UCSD-AML1 (cell line): Measurements from ENCODE around the gene FOXR2.

ENCODE experiments used
- DNase-seq: peaks from one replicate; lab custom pipeline; 2025; ENCODE audit not compliant: unreplicated experiment; lab: John Stamatoyannopoulos, UW

FOXR2 gene

GRCh38 chrX:55623100-55623499 is at the start of gene FOXR2:
Gene FOXR2, plus strand, starts transcription at chrX:55623400. Its CDS starts 312 bp downstream, at chrX:55623712.
- DNase-seq, result no peak

GRCh38 chrX:55579115-55579514 is 44.1 kb upstream of the FOXR2 start:
- DNase-seq, result no peak

GRCh38 chrX:55582447-55582846 is 40.8 kb upstream of the FOXR2 start:
- DNase-seq, result no peak

DNA sequence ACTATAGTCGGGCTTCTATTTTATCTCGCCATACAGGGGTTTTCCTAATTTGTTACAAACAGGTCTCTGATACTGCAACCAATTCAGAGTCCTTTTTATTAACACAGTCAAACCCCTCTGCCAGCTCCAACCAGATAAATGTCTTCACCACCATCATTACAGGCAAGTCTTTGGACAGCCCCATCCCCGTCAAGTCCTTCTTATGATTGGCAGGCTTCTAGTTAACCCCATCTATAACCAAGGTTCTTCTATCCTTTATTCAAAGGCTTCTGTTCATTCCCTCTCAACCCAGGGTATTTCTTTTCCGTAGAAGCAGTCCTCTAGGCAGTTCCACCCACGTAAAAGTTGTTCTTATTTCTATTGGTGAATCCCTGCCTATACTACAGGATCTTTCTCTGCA is 29.9 kb upstream of the FOXR2 start:
- no peak for DNase-seq

GRCh38 chrX:55593756-55594257 is 29.4 kb upstream of the FOXR2 start:
- DNase-seq, result no peak

GRCh38 chrX:55598333-55598732 is 24.9 kb upstream of the FOXR2 start:
- no peak for DNase-seq

- no peak for DNase-seq
Observed at GRCh38 chrX:55619547-55619946, 3.7 kb upstream of the FOXR2 start.

DNA sequence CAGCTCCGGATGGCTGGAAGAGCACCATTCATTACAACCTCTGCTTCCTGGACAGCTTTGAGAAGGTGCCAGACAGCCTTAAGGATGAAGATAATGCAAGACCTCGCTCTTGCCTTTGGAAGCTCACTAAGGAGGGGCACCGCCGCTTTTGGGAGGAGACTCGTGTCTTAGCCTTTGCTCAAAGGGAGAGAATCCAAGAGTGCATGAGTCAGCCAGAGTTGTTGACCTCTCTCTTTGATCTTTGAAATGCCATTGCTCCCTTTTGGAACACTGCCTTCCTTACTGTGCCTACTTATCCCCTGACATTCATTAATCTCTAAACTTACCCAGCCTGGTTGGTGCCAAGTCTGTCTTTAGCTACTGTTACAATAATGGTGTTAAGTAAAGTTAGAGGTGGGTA is 1.2 kb downstream of the FOXR2 start:
- no peak for DNase-seq

- no peak for DNase-seq
Observed at GRCh38 chrX:55636109-55636508, 12.9 kb downstream of the FOXR2 start.

- no peak for DNase-seq
Observed at GRCh38 chrX:55638933-55639332, 15.7 kb downstream of the FOXR2 start.

DNA sequence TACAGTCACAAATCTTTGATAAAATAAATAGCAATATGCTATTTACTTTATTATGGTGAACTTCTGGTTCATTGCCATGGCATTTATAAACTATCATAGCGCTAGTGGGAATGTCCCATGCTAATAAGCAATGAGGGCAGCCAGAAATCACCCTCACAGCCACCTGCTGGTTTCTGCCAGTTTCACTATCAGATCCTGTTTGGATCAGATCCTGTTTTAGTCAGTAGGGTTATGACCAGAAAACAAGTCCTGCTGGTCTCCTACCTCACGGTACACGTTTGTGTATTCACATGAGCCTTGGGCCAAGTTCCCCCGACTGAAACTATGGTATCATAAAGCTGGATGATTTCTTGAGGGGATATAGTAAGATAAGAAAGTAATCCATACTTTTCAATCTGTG is 17.7 kb downstream of the FOXR2 start:
- DNase-seq, result no peak

GRCh38 chrX:55648434-55648833 is 25.2 kb downstream of the FOXR2 start:
- no peak for DNase-seq

DNA sequence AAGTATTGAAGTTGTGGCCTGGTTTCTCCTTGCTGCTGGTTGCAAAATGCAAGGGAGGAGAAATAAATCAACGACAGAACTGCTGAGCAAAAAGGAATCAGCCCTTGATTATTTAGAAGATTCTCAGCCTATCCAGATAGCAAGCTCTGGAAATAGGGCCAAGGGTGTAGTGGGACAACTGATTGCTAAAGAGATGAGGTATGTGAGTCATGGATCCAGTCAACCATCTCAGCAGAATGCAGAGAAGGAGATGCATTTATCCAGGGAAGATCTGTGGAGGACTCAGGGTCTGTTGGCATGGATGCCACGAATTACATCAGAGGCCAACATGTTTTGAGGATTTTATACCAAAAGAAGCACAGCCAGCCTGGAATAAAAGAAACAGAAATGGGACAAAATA is 36.7 kb downstream of the FOXR2 start:
- no peak for DNase-seq

GRCh38 chrX:55663584-55663983 is 40.4 kb downstream of the FOXR2 start:
- no peak for DNase-seq

GRCh38 chrX:55668084-55668483 is 44.9 kb downstream of the FOXR2 start:
- DNase-seq, result no peak
